ENCODE measurements around the gene UXS1. TPM values are rescaled to one million over a fixed set of nuclear protein-coding genes. Genes with fewer than 3 reads are reported as not detected.

The UXS1 gene
- total RNA-seq, 4 donors from 2014 or later = 31.0 to 42.4 (median 36.8) TPM

GRCh38 chr2:106099691-106100090 lies 94.4 kb downstream of the UXS1 start:
- Histone ChIP-seq H3K4me3 (no peak overlapping the region), H3K36me3 (peaks cover 23 to 60% (median 35%) of the 10 kb centered on the region in 4 donors), H3K4me1 (peaks cover 0 to 2% (median 0%) of the 10 kb centered on the region in 4 donors), H3K27me3 (no peaks in the 10 kb centered on the region), H3K9me3 (no peaks in the 10 kb centered on the region), H3K27ac (replicated peaks in 1 of 4) (no peak overlapping the region)
- no peak for DNase-seq (ENCODE audit: extremely low spot score)
- TF ChIP-seq POLR2A (IDR thresholded peaks at IDR 0.05; ENCODE audit: low read depth) (no peak), EP300 (IDR thresholded peaks at IDR 0.05) (no peak), POLR2AphosphoS5 (IDR thresholded peaks at IDR 0.05) (no peak)
- TF ChIP-seq, protein P1, sequence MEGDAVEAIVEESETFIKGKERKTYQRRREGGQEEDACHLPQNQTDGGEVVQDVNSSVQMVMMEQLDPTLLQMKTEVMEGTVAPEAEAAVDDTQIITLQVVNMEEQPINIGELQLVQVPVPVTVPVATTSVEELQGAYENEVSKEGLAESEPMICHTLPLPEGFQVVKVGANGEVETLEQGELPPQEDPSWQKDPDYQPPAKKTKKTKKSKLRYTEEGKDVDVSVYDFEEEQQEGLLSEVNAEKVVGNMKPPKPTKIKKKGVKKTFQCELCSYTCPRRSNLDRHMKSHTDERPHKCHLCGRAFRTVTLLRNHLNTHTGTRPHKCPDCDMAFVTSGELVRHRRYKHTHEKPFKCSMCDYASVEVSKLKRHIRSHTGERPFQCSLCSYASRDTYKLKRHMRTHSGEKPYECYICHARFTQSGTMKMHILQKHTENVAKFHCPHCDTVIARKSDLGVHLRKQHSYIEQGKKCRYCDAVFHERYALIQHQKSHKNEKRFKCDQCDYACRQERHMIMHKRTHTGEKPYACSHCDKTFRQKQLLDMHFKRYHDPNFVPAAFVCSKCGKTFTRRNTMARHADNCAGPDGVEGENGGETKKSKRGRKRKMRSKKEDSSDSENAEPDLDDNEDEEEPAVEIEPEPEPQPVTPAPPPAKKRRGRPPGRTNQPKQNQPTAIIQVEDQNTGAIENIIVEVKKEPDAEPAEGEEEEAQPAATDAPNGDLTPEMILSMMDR (IDR thresholded peaks at IDR 0.05) = no peak
- intact Hi-C loops (cut with DNase I) = loop anchor here (5.0 to 10.0 kb wide), 3 partner anchors 95 to 522 kb away; partner anchors contain the start of gene UXS1
- 85% methylated on average over 4 of the region's 5 CpGs for WGBS

- DNase-seq (ENCODE audit: extremely low spot score) = no peak
- no peak overlapping the region for H3K4me3 ChIP-seq
- no peak for TF ChIP-seq POLR2A (IDR thresholded peaks at IDR 0.05; ENCODE audit: low read depth)
- no peak for TF ChIP-seq EP300 (IDR thresholded peaks at IDR 0.05)
- TF ChIP-seq, protein P1 (IDR thresholded peaks at IDR 0.05) = no peak
- no peak for TF ChIP-seq POLR2AphosphoS5 (IDR thresholded peaks at IDR 0.05)
- 72% methylated on average over 9 of the region's 9 CpGs for WGBS
- intact Hi-C loops (cut with DNase I) = no loop called here
- no peaks in the 10 kb centered on the region for H3K9me3 ChIP-seq
- no peaks in the 10 kb centered on the region for H3K4me1 ChIP-seq
- peaks cover 23 to 70% (median 42%) of the 10 kb centered on the region in 4 donors for H3K36me3 ChIP-seq
- no peak overlapping the region for H3K27ac ChIP-seq (replicated peaks in 1 of 4)
- H3K27me3 ChIP-seq = no peaks in the 10 kb centered on the region
Measured at GRCh38 chr2:106098664-106099063, 95.4 kb downstream of the UXS1 start.

DNA sequence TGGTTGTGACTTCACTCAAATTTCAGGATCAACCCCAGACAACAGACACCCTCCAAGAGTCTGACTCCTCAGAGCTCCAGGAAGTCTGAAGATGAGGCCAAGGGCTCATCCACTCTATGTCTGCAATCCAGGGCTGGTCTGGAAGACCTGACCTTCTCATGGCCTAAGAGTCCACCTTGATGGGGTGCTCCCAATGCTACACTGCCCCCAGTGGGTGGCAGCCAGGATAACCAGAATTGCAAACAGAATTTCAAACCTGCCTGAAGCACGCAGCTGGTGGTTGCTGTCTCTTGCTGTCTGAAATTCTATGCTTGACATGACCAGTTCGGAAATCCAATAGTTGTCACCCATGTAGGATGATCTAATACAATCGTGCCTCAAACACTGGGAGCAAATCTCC lies 96.0 kb downstream of the UXS1 start:
- Histone ChIP-seq H3K9me3 (no peaks in the 10 kb centered on the region), H3K4me1 (no peaks in the 10 kb centered on the region), H3K27ac (replicated peaks in 1 of 4) (no peak overlapping the region), H3K36me3 (peaks cover 28 to 76% (median 44%) of the 10 kb centered on the region in 4 donors), H3K27me3 (no peaks in the 10 kb centered on the region), H3K4me3 (no peak overlapping the region)
- intact Hi-C loops (cut with DNase I) = no loop called here
- DNase-seq (ENCODE audit: extremely low spot score) = peak; percentile 62
- 68% methylated on average over 3 of the region's 3 CpGs for WGBS
- TF ChIP-seq, protein P1 (IDR thresholded peaks at IDR 0.05) = peak; percentile 28 to 39 (median 34)
- TF ChIP-seq EP300 (IDR thresholded peaks at IDR 0.05) = no peak

DNA sequence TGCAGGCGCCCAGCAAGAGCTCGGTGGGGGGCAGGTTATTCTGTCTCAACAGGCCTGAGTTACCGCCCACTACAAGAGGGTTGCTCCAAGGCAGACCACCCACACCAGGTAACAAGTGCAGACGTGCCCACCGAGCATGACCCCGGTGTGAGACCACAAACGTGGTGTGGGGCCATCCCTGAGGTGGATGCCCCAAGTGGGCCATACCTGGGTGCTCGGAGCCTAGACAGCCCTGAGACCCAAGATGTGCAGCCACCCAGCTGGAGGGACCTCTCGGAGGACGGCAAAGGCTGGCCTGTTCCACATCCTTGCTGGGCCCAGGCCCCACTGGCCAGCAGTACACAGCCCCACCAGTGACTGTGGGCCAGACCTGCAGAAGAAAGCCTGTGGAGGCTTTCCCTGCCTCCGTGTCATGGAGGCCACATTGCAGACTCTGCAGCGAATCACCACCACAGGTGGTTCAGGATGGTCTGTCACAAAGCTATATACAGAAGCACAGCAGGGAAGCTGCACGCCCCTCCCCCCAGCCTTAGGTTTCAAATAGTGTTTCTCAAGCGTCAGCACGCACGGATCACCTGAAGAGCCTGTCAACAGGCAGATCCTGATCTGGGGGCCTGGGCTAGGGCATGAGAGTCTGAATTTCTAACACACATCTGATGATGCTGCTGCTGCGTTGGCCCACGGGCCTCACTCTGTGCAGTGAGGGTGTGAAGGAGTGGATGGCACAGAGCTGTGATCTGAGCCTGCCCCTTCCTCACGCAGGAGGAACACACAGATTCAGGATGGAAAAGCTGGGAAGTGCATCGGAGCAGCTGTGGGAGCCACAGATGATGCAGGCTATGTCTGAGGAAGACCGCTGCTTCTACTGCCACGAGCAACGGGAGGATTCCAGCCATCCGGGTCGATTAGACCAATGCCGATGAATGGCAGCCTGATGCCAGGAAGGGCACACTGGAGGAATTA lies 96.8 kb downstream of the UXS1 start:
- no peaks in the 10 kb centered on the region for H3K27me3 ChIP-seq
- 94% methylated on average over 18 of the region's 26 CpGs for WGBS
- no peak overlapping the region for H3K4me3 ChIP-seq
- H3K27ac ChIP-seq (replicated peaks in 1 of 4) = no peak overlapping the region
- TF ChIP-seq, protein P1 (IDR thresholded peaks at IDR 0.05) = no peak
- TF ChIP-seq EP300 (IDR thresholded peaks at IDR 0.05) (no peak), POLR2A (IDR thresholded peaks at IDR 0.05; ENCODE audit: low read depth) (no peak), POLR2AphosphoS5 (IDR thresholded peaks at IDR 0.05) (no peak)
- intact Hi-C loops (cut with DNase I) = no loop called here
- H3K4me1 ChIP-seq = no peaks in the 10 kb centered on the region
- no peaks in the 10 kb centered on the region for H3K9me3 ChIP-seq
- DNase-seq (ENCODE audit: extremely low spot score) = peak; percentile 74
- H3K36me3 ChIP-seq = peaks cover 31 to 81% (median 49%) of the 10 kb centered on the region in 4 donors
